A673 (cell line): Measurements from ENCODE around the gene APOL6. TPM values are rescaled to one million over a fixed set of nuclear protein-coding genes. Genes with fewer than 3 reads are reported as not detected.

ENCODE experiments used
- Bru-seq: library from RNA; stranded (reverse); fragments of 400-500 nt; gene quantifications from one replicate; lab custom pipeline; 2021; lab: Mats Ljungman, UMichigan
- BruChase-seq, 2 experiments: library from RNA; stranded (reverse); fragments of 400-500 nt; gene quantifications; one replicate each; lab custom pipeline; 2021; lab: Mats Ljungman, UMichigan
- BruUV-seq: library from RNA; stranded (reverse); fragments of 400-500 nt; replicated peaks from 2 replicates; lab custom pipeline; 2021; lab: Mats Ljungman, UMichigan
- CTCF ChIA-PET: fragments of 300-600 bp; sonication (Branson Sonifier 250); formaldehyde crosslinking; loops from one replicate; lab custom pipeline; 2022; ENCODE audit warnings: antibody characterized with exemption; lab: Charles Lee
- POLR2A ChIA-PET: fragments of 300-600 bp; sonication (Branson Sonifier 250); formaldehyde crosslinking; loops from one replicate; lab custom pipeline; 2022; ENCODE audit warnings: antibody characterized with exemption; ENCODE audit not compliant: low non-redundant PET; lab: Charles Lee
- DNase-seq: peaks from one replicate; pipeline ENCODE4 v3.0.0-alpha.2; 2015; ENCODE audit warnings: low spot score
- H3K27ac ChIP-seq: fragments of 200-600 bp; sonication (generic); 2 replicates; pipeline ENCODE4 v1.5.1; 2016; ENCODE audit warnings: mixed run types, low read depth, mild to moderate bottlenecking, mixed read lengths, antibody characterized with exemption, low read length; ENCODE audit not compliant: poor library complexity, severe bottlenecking
- H3K27me3 ChIP-seq: fragments of 200-600 bp; sonication (generic); replicated peaks from 2 replicates; pipeline ENCODE4 v1.6.1; 2017; ENCODE audit warnings: mixed run types, low read depth, mild to moderate bottlenecking, mixed read lengths, antibody characterized with exemption, low read length; ENCODE audit not compliant: insufficient read depth, poor library complexity
- H3K36me3 ChIP-seq: fragments of 200-600 bp; sonication (generic); 2 replicates; pipeline ENCODE4 v1.6.1; 2016; ENCODE audit warnings: mixed run types, mild to moderate bottlenecking, mixed read lengths, antibody characterized with exemption, low read length; ENCODE audit not compliant: insufficient read depth, poor library complexity, severe bottlenecking
- H3K4me1 ChIP-seq: fragments of 200-600 bp; sonication (generic); 2 replicates; pipeline ENCODE4 v1.6.1; 2017; ENCODE audit warnings: mixed run types, mild to moderate bottlenecking, mixed read lengths, antibody characterized with exemption, low read length; ENCODE audit not compliant: insufficient read depth, poor library complexity, severe bottlenecking
- H3K4me3 ChIP-seq: fragments of 200-600 bp; sonication (generic); 2 replicates; pipeline ENCODE4 v1.5.1; 2016; ENCODE audit warnings: low read depth, mixed run types, mild to moderate bottlenecking, mixed read lengths, low read length; ENCODE audit not compliant: poor library complexity, severe bottlenecking
- H3K9me3 ChIP-seq: fragments of 200-600 bp; sonication (generic); 2 replicates; pipeline ENCODE4 v1.6.1; 2016; ENCODE audit warnings: mixed run types, low read depth, mild to moderate bottlenecking, mixed read lengths, antibody characterized with exemption, low read length; ENCODE audit not compliant: poor library complexity, severe bottlenecking
- EZH2 ChIP-seq: fragments of 200-600 bp; sonication (generic); IDR thresholded peaks from 2 replicates; pipeline ENCODE4 v1.6.1; 2017; ENCODE audit warnings: borderline replicate concordance, low read depth, mild to moderate bottlenecking, mixed read lengths, antibody characterized with exemption, low read length; ENCODE audit not compliant: poor library complexity, severe bottlenecking
- intact Hi-C: fragments of 100-400 bp; cut with micrococcal nuclease; formaldehyde crosslinking; loops from one replicate; pipeline ENCODE4 v1.10.0; 2022; ENCODE audit not compliant: unreplicated experiment
- long read RNA-seq: library from polyadenylated mRNA; stranded (forward); transcript quantifications from one replicate; pipeline ENCODE4 v2.0.0, GENCODE V29; 2022
- total RNA-seq: library from RNA; stranded (reverse); gene quantifications from 2 replicates; pipeline ENCODE4 v1.2.3, GENCODE V29; 2021
- TF ChIP-seq, protein P1 (sequence below): fragments of 300-800, 200-600 bp; sonication (generic); conservative IDR thresholded peaks from 2 replicates; pipeline ENCODE4 v1.5.1; 2017; ENCODE audit warnings: low read depth, mild to moderate bottlenecking, antibody characterized with exemption, low read length, moderate library complexity, mixed read lengths

Gene APOL6, protein sequence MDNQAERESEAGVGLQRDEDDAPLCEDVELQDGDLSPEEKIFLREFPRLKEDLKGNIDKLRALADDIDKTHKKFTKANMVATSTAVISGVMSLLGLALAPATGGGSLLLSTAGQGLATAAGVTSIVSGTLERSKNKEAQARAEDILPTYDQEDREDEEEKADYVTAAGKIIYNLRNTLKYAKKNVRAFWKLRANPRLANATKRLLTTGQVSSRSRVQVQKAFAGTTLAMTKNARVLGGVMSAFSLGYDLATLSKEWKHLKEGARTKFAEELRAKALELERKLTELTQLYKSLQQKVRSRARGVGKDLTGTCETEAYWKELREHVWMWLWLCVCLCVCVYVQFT
- total RNA-seq (6.3 and 7.0 TPM in 2 replicates), Bru-seq, nascent RNA (percentile 64 among the genes with signal in this experiment), BruChase-seq, experiment 1, labeled RNA remaining after a 2-hour chase (percentile 81 among the genes with signal in this experiment), BruChase-seq, experiment 2, labeled RNA remaining after a 6-hour chase (percentile 91 among the genes with signal in this experiment)
- long read RNA-seq, full-length matches to known transcripts, result 5 of 7 reads
- long read RNA-seq, partial matches to known transcripts, result 0 of 7 reads
- long read RNA-seq, other reads (novel, unspliced or antisense), result 2 of 7 reads

DNA sequence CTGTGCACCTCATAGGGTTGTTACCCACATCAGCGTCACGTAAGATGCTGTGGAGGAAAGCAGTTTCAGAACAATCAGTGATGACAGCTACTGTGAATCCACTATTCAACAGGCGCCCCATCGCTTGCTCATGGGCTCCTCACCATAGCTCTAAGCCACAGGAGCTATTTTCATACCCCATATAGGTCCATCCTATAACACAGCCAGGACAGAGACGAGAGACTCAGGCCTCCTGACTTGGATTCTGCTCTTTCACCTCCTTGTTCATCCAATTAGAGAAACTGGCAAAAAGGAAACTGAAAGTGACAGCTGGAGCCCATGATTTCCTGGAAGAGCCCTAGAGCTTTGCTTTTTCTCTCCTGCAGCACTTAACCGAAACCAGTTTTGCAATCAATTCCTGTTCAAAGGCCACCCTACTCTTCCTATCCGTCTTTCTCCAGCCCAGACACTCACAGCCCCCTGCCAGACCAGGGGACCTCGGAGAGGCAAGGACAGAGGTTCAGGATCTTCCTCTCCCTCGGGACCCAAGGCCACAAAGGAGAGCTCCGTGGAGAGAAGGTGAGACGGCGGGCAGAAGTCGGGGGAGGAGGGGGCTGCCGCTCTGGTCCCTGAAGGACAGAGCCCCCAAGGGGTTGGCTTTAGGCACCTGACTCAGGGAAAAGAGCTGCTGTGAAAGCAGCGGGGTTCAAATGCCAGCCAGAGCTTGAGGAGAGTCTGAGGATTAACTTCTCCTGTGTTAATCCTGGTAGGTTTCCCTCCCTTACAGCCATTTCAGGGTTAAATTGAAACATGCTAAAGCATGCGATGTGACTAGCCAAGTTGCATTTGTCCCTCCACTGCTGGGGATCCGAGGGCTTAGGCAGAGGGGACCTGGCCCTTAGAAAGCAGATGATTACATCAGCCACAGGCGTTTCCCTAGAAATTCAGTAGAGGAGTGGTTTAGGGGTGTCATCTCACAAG is at the start of gene APOL6:
APOL6 (plus strand) TSS at position 381 of the 960 bp plus-strand sequence. CDS start 7,980 bp downstream, outside the sequence.
- Histone ChIP-seq H3K36me3 (no peaks in the 10 kb centered on the region), H3K4me3 (peak within 1 kb of the TSS; percentile 53), H3K27ac (peak within 1 kb of the TSS; percentile 94), H3K4me1 (peaks cover 18% of the 10 kb centered on the region), H3K9me3 (peaks cover 4% of the 10 kb centered on the region), H3K27me3 (no peaks in the 10 kb centered on the region)
- CTCF ChIA-PET, result interaction anchor here (0.5 to 1.4 kb wide), 3 partner anchors 17 to 113 kb away, joined by 3 to 6 read pairs (median 5); no protein-coding TSS in a partner anchor
- TSS peak; percentile 74 for BruUV-seq
- POLR2A ChIA-PET, result no interaction called here
- no peak for TF ChIP-seq EZH2
- TF ChIP-seq, protein P1, sequence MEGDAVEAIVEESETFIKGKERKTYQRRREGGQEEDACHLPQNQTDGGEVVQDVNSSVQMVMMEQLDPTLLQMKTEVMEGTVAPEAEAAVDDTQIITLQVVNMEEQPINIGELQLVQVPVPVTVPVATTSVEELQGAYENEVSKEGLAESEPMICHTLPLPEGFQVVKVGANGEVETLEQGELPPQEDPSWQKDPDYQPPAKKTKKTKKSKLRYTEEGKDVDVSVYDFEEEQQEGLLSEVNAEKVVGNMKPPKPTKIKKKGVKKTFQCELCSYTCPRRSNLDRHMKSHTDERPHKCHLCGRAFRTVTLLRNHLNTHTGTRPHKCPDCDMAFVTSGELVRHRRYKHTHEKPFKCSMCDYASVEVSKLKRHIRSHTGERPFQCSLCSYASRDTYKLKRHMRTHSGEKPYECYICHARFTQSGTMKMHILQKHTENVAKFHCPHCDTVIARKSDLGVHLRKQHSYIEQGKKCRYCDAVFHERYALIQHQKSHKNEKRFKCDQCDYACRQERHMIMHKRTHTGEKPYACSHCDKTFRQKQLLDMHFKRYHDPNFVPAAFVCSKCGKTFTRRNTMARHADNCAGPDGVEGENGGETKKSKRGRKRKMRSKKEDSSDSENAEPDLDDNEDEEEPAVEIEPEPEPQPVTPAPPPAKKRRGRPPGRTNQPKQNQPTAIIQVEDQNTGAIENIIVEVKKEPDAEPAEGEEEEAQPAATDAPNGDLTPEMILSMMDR, result no peak
- peak; percentile 55 for DNase-seq
- intact Hi-C loops, result no loop called here

DNA sequence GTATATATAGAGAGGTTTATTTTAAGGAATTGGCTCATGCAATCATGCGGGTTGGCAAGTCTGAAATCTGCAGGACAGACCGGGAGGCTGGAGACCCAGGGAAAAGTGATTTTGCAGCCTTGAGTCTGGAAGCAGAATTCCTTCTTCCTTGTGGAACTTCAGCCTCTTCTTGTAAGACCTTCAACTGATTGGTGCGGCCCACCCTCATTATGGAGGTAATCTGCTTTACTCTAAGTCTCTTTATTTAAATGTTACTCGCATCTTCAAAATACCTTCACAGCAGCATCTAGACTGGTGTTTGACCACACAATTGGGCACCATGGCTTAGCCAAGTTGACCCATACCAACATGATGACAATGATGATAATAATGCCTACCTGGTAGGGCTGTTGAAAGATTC is 48.9 kb upstream of the APOL6 start:
- ChIA-PET CTCF (no interaction called here), POLR2A (no interaction called here)
- DNase-seq, result no peak
- Histone ChIP-seq H3K4me3 (no peak overlapping the region), H3K4me1 (no peaks in the 10 kb centered on the region), H3K36me3 (no peaks in the 10 kb centered on the region), H3K27me3 (no peaks in the 10 kb centered on the region), H3K27ac (no peak overlapping the region), H3K9me3 (no peaks in the 10 kb centered on the region)
- TF ChIP-seq, protein P1, result no peak
- no peak for TF ChIP-seq EZH2
- BruUV-seq, result no TSS peak
- intact Hi-C loops, result no loop called here

- intact Hi-C loops, result no loop called here
- BruUV-seq, result no TSS peak
- no peak overlapping the region for H3K4me3 ChIP-seq
- ChIA-PET CTCF (no interaction called here), POLR2A (no interaction called here)
- H3K27me3 ChIP-seq, result no peaks in the 10 kb centered on the region
- TF ChIP-seq EZH2, result no peak
- TF ChIP-seq, protein P1, result no peak
- no peaks in the 10 kb centered on the region for H3K4me1 ChIP-seq
- H3K9me3 ChIP-seq, result no peaks in the 10 kb centered on the region
- no peak for DNase-seq
- H3K36me3 ChIP-seq, result no peaks in the 10 kb centered on the region
- H3K27ac ChIP-seq, result no peak overlapping the region
These were observed 47.8 kb upstream of the APOL6 start for GRCh38 chr22:35600476-35600875.
